GM12878 (cell line): Measurements from ENCODE around the gene VCL. TPM values are rescaled to one million over a fixed set of nuclear protein-coding genes. Genes with fewer than 3 reads are reported as not detected.

Source experiments
- ATAC-seq: fragments of 200-7000 bp; cut with Tn5 transposase; 3 replicates; pipeline ENCODE4 v1.9.1; 2020; ENCODE audit warnings: mild to moderate bottlenecking, moderate library complexity
- BruUV-seq: library from RNA; stranded (reverse); fragments of 400-500 nt; replicated peaks from 2 replicates; lab custom pipeline; 2021; lab: Mats Ljungman, UMichigan
- CTCF ChIA-PET: fragments of 300-600 bp; sonication (Branson Sonifier 250); formaldehyde crosslinking; extraction: SDS; loops from one replicate; lab custom pipeline; 2021; ENCODE audit warnings: inconsistent platforms; lab: Yijun Ruan, JAX
- POLR2A ChIA-PET: fragments of 350-600 bp; formaldehyde crosslinking; extraction: SDS; loops from one replicate; lab custom pipeline; 2021; ENCODE audit warnings: inconsistent platforms; lab: Charles Lee
- RAD21 ChIA-PET: fragments of 300-600 bp; sonication (Branson Sonifier 250); formaldehyde crosslinking; loops from one replicate; lab custom pipeline; 2023; ENCODE audit warnings: antibody characterized with exemption; ENCODE audit not compliant: unreplicated experiment; lab: Charles Lee
- SMC1A ChIA-PET: fragments of 300-600 bp; sonication (Branson Sonifier 250); formaldehyde crosslinking; loops from one replicate; lab custom pipeline; 2023; ENCODE audit not compliant: unreplicated experiment, uncharacterized antibody; lab: Charles Lee
- DNase-seq: peaks from one replicate; pipeline ENCODE4 v3.0.0-alpha.2; 2011; ENCODE audit warnings: low read depth, low spot score
- FAIRE-seq: peaks from 3 replicates; lab custom pipeline; 2011; peaks lifted over from hg19 to GRCh38; lab: Jason Lieb, UNC
- H2AFZ ChIP-seq: 2 replicates; pipeline ENCODE4 v1.6.0; 2011; ENCODE audit warnings: low read depth, low read length, control low read depth; ENCODE audit not compliant: control insufficient read depth
- H3K27ac ChIP-seq: 2 replicates; pipeline ENCODE4 v1.5.1; 2011; ENCODE audit warnings: control low read depth; ENCODE audit not compliant: control insufficient read depth, insufficient read depth
- H3K27me3 ChIP-seq, 2 experiments: replicated peaks in 1 of 2; 2 replicates each; pipeline versions ENCODE4 v1.6.0 to v1.6.1; 2011; ENCODE audit warnings: low read length in 1 of 2; ENCODE audit not compliant: control insufficient read depth in 2 of 2, insufficient read depth in 2 of 2
- H3K36me3 ChIP-seq, 2 experiments: 2 replicates each; pipeline ENCODE4 v1.5.1; 2011; ENCODE audit warnings: low read length in 1 of 2; ENCODE audit not compliant: control insufficient read depth in 2 of 2, insufficient read depth in 2 of 2
- H3K4me1 ChIP-seq: 2 replicates; pipeline ENCODE4 v1.6.1; 2011; ENCODE audit warnings: mild to moderate bottlenecking, low read length, moderate library complexity, mixed read lengths; ENCODE audit not compliant: control insufficient read depth, insufficient read depth
- H3K4me2 ChIP-seq: 2 replicates; pipeline ENCODE4 v1.6.0; 2011; ENCODE audit warnings: control low read depth; ENCODE audit not compliant: control insufficient read depth, insufficient read depth
- H3K4me3 ChIP-seq: fragments of 200-600 bp; sonication (generic); 2 replicates; pipeline ENCODE4 v1.5.1; 2016
- H3K79me2 ChIP-seq: 2 replicates; pipeline ENCODE4 v1.6.0; 2011; ENCODE audit warnings: low read length; ENCODE audit not compliant: control insufficient read depth, insufficient read depth
- H3K9ac ChIP-seq: 2 replicates; pipeline ENCODE4 v1.8.0; 2011; ENCODE audit warnings: low read length, control low read depth, mixed read lengths; ENCODE audit not compliant: control insufficient read depth, insufficient read depth
- H3K9me3 ChIP-seq: replicated peaks from 3 replicates; pipeline ENCODE4 v1.5.1; 2011; ENCODE audit warnings: mild to moderate bottlenecking, low read length; ENCODE audit not compliant: control insufficient read depth, insufficient read depth
- H4K20me1 ChIP-seq: 2 replicates; pipeline ENCODE4 v1.6.0; 2011; ENCODE audit not compliant: control insufficient read depth, insufficient read depth
- IRF4 ChIP-seq: IDR thresholded peaks from 2 replicates; pipeline ENCODE4 v1.6.1; 2011; ENCODE audit warnings: low read depth, low read length
- MLLT1 ChIP-seq: fragments of 450-650 bp; IDR thresholded peaks from 2 replicates; pipeline ENCODE4 v1.6.1; 2016; ENCODE audit warnings: mild to moderate bottlenecking
- POLR2AphosphoS2 ChIP-seq: IDR thresholded peaks from 2 replicates; pipeline ENCODE4 v1.6.1; 2011; ENCODE audit warnings: low read depth, mild to moderate bottlenecking, low read length, improper control_type of control experiment, moderate library complexity
- RELA ChIP-seq: fragments of 450-650 bp; IDR thresholded peaks from 2 replicates; pipeline ENCODE4 v1.8.0; 2014; ENCODE audit warnings: borderline replicate concordance; ENCODE audit not compliant: partially characterized antibody
- SMC3 ChIP-seq: IDR thresholded peaks from 2 replicates; pipeline ENCODE4 v1.6.1; 2011; ENCODE audit warnings: low read length, improper control_type of control experiment, borderline replicate concordance
- SREBF1 ChIP-seq: IDR thresholded peaks from 2 replicates; pipeline ENCODE4 v1.6.1; 2012; ENCODE audit warnings: mild to moderate bottlenecking, low read length
- STAT3 ChIP-seq: IDR thresholded peaks from 2 replicates; pipeline ENCODE4 v1.6.1; 2011; ENCODE audit warnings: low read depth, low read length, improper control_type of control experiment
- ZNF592 ChIP-seq: fragments of 450-650 bp; IDR thresholded peaks from 2 replicates; pipeline ENCODE4 v1.6.1; 2017; ENCODE audit warnings: mild to moderate bottlenecking, moderate library complexity
- WGBS: methylation state at CpG from one replicate; pipeline ENCODE4 v1.1.6; 2016; ENCODE audit warnings: low lambda C conversion rate; ENCODE audit not compliant: insufficient replicate concordance, insufficient coverage; ENCODE audit errors: missing lambda C conversion rate; 5-methylcytosine and 5-hydroxymethylcytosine counted together
- in situ Hi-C: fragments of 300-500 bp; cut with MboI; formaldehyde crosslinking; loops from 9 replicates; pipeline ENCODE4 v1.14.3; 2018; ENCODE audit warnings: mixed read lengths
- intact Hi-C: fragments of 100-400 bp; cut with micrococcal nuclease; formaldehyde crosslinking; loops from one replicate; pipeline ENCODE4 v1.14.2; 2022; ENCODE audit not compliant: unreplicated experiment
- polyA plus RNA-seq, 11 experiments: library from polyadenylated mRNA; depleted of rRNA in 4 of 11; unstranded in 6 of 11; stranded (reverse) in 5 of 11; fragments of >200 nt; fragmentation: Nextera tagmentation in 4 of 11; fragmentation: Illumina TruSeq in 1 of 11; extraction: Ambion mirVana in 4 of 11; extraction: Trizol in 1 of 11; gene quantifications; 1 replicate in 1 of 11; 2 replicates in 10 of 11; pipeline versions ENCODE4 v1.2.1 to v1.2.3, GENCODE V29; 2011 to 2016; ENCODE audit warnings: inconsistent platforms in 2 of 11, missing spikeins in 2 of 11, low read depth in 1 of 11
- total RNA-seq, 4 experiments: library from RNA; depleted of rRNA in 3 of 4; stranded (reverse); fragments of >200 nt in 3 of 4; fragmentation: Illumina TruSeq in 1 of 4; extraction: Trizol in 1 of 4; gene quantifications; 2 replicates each; pipeline versions ENCODE4 v1.2.1 to v1.2.3, GENCODE V29; 2013 to 2021
- TF ChIP-seq, protein P1 (sequence below): fragments of 450-650 bp; IDR thresholded peaks from 2 replicates; pipeline ENCODE4 v1.6.1; 2014; ENCODE audit warnings: mild to moderate bottlenecking

The VCL gene
- total and polyA plus RNA-seq, 10 of the 15 experiments (the other 5 are each of a cell fraction or from before 2014, with no cell fraction given), result 6.7 to 54.6 (median 24.3) TPM

DNA sequence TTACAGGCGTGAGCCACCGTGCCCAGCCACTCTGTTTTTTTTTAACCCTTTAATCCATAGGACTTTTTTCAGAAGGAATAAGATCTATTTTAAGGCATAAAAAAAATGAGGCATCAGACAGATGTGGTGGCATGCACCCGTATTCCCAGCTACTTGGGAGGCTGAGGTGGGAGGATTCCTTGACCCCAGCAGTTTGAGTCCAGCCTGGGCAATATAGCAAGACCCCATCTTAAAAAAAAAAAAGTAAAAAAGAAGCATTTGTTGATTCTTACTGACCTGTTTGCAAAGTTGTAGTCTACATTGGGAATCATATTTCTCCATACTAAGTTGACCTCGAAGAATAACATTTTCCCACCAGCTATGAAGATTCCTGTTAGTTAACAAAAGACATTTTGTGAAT lies 38.6 kb downstream of the VCL start:
- CTCF ChIA-PET, result interaction anchor here (0.5 to 3.6 kb wide), 6 partner anchors 9 to 150 kb away, joined by 3 to 24 read pairs (median 5); no protein-coding TSS in a partner anchor
- no peak for TF ChIP-seq SMC3
- peaks cover 11% of the 10 kb centered on the region for H3K4me1 ChIP-seq
- no peak overlapping the region for H3K27ac ChIP-seq
- H3K27me3 ChIP-seq, result no peaks in the 10 kb centered on the region
- H4K20me1 ChIP-seq, result no peaks in the 10 kb centered on the region
- DNase-seq (no peak), ATAC-seq (no peak), FAIRE-seq (no peak)
- intact Hi-C loops (no loop called here), in situ Hi-C loops (no loop called here)
- H3K4me3 ChIP-seq, result no peak overlapping the region
- H2AFZ ChIP-seq, result no peak overlapping the region
- BruUV-seq, result no TSS peak
- no peaks in the 10 kb centered on the region for H3K79me2 ChIP-seq
- no peak overlapping the region for H3K9ac ChIP-seq
- SMC1A ChIA-PET, result interaction anchor here (0.7 to 1.9 kb wide), 4 partner anchors 9 to 149 kb away, joined by 3 to 11 read pairs (median 4); no protein-coding TSS in a partner anchor
- no peaks in the 10 kb centered on the region for H3K36me3 ChIP-seq
- POLR2A ChIA-PET, result interaction anchor here (0.6 kb wide), 1 partner anchor 21 kb away, joined by 3 read pairs; no protein-coding TSS in a partner anchor
- RAD21 ChIA-PET, result interaction anchor here (1.1 kb wide), 1 partner anchor 24 kb away, joined by 4 read pairs; no protein-coding TSS in a partner anchor
- 98% methylated on average over 4 of the region's 4 CpGs for WGBS
- no peaks in the 10 kb centered on the region for H3K9me3 ChIP-seq
- no peak overlapping the region for H3K4me2 ChIP-seq

DNA sequence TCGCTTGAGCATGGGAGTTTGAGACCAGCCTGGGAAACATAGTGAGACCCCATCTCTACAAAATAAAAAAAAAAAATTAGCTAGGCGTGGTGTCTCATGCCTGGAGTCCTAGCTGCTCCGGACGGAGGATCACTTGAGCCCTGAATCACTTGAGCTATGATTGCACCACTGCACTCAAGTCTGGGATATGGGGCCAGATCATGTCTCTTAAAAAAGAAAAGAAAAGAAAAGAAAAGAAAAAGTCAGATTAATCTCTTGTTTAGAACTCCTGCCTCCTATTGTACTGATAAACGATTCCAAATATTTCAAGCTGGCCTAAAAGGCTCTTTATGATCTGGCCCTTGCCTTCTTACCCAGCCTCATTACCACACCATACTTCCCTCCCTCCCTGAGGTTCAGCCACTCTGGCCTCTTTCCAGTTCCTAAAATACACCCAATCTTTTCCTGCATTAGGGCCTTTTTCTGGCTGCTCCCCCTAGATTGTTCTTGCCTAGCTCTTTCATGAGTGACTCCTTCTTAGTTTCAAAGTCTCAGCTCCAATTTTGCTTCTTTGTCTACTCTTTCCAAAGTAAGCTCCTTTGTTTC lies 41.7 kb downstream of the VCL start:
- H3K4me2 ChIP-seq, result no peak overlapping the region
- SMC1A ChIA-PET, result interaction anchor here (0.6 to 3.5 kb wide), 7 partner anchors 9 to 83 kb away, joined by 3 to 19 read pairs (median 3); no protein-coding TSS in a partner anchor
- no peak overlapping the region for H3K4me3 ChIP-seq
- RAD21 ChIA-PET, result interaction anchor here (0.6 to 0.9 kb wide), 2 partner anchors 42 to 385 kb away, joined by 3 read pairs; no protein-coding TSS in a partner anchor
- CTCF ChIA-PET, result interaction anchor here (0.5 to 2.6 kb wide), 8 partner anchors 10 to 153 kb away, joined by 3 to 10 read pairs (median 4); no protein-coding TSS in a partner anchor
- H3K9me3 ChIP-seq, result no peaks in the 10 kb centered on the region
- in situ Hi-C loops, result no loop called here
- no peak overlapping the region for H3K9ac ChIP-seq
- FAIRE-seq, result peak; percentile 49
- DNase-seq, result no peak
- no peak overlapping the region for H2AFZ ChIP-seq
- POLR2A ChIA-PET, result interaction anchor here (1.4 to 1.5 kb wide), 2 partner anchors 10 to 83 kb away, joined by 3 read pairs; no protein-coding TSS in a partner anchor
- ATAC-seq, result no peak
- no peak overlapping the region for H3K27ac ChIP-seq
- no peaks in the 10 kb centered on the region for H4K20me1 ChIP-seq
- no peaks in the 10 kb centered on the region for H3K36me3 ChIP-seq
- 90% methylated on average over 5 of the region's 5 CpGs for WGBS
- intact Hi-C loops, result no loop called here
- peaks cover 4% of the 10 kb centered on the region for H3K4me1 ChIP-seq
- H3K27me3 ChIP-seq, result no peaks in the 10 kb centered on the region
- BruUV-seq, result no TSS peak
- H3K79me2 ChIP-seq, result no peaks in the 10 kb centered on the region
- TF ChIP-seq ZNF592, result no peak
- TF ChIP-seq MLLT1, result no peak
- no peak for TF ChIP-seq STAT3
- TF ChIP-seq, protein P1, sequence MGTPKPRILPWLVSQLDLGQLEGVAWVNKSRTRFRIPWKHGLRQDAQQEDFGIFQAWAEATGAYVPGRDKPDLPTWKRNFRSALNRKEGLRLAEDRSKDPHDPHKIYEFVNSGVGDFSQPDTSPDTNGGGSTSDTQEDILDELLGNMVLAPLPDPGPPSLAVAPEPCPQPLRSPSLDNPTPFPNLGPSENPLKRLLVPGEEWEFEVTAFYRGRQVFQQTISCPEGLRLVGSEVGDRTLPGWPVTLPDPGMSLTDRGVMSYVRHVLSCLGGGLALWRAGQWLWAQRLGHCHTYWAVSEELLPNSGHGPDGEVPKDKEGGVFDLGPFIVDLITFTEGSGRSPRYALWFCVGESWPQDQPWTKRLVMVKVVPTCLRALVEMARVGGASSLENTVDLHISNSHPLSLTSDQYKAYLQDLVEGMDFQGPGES, result no peak
- no peak for TF ChIP-seq IRF4
- no peak for TF ChIP-seq SREBF1
- no peak for TF ChIP-seq RELA
- no peak for TF ChIP-seq POLR2AphosphoS2
